Fibroblast of lung (primary cell): Measurements from ENCODE around the gene HTR7. TPM values are rescaled to one million over a fixed set of nuclear protein-coding genes. Genes with fewer than 3 reads are reported as not detected.

Source experiments
- DNase-seq, 2 donors: peaks; one replicate each; pipeline versions ENCODE4 v3.0.0 to v3.0.0-alpha.2; 2010; ENCODE audit warnings: low read depth in 2 of 2
- H2AFZ ChIP-seq: 2 replicates; pipeline ENCODE4 v1.5.1; 2012; ENCODE audit warnings: low read length, control low read depth, inconsistent platforms
- H3K27ac ChIP-seq: 2 replicates; pipeline ENCODE4 v1.5.1; 2011; ENCODE audit warnings: low read length, control low read depth; ENCODE audit not compliant: insufficient read depth
- H3K27me3 ChIP-seq: 2 replicates; pipeline ENCODE4 v1.5.1; 2011; ENCODE audit warnings: mild to moderate bottlenecking, low read length; ENCODE audit not compliant: control insufficient read depth, insufficient read depth
- H3K36me3 ChIP-seq: 2 replicates; pipeline ENCODE4 v1.5.1; 2011; ENCODE audit warnings: low read length; ENCODE audit not compliant: control insufficient read depth, insufficient read depth
- H3K4me1 ChIP-seq: 2 replicates; pipeline ENCODE4 v1.5.1; 2011; ENCODE audit warnings: low read length; ENCODE audit not compliant: control insufficient read depth, insufficient read depth; ENCODE audit errors: extremely low read depth
- H3K4me2 ChIP-seq: 2 replicates; pipeline ENCODE4 v1.5.1; 2011; ENCODE audit warnings: low read length, control low read depth; ENCODE audit not compliant: insufficient read depth; ENCODE audit errors: extremely low read depth
- H3K4me3 ChIP-seq, 4 experiments: fragments of 200-600 bp in 1 of 4; sonication (generic) in 1 of 4; replicated peaks in 1 of 4; 2 replicates each; pipeline ENCODE4 v1.5.1; 2011 to 2016; ENCODE audit warnings: low read length in 4 of 4, low read depth in 3 of 4, mild to moderate bottlenecking in 3 of 4, control low read depth in 2 of 4, inconsistent platforms in 1 of 4, mixed read lengths in 1 of 4; ENCODE audit not compliant: insufficient read depth in 1 of 4; ENCODE audit errors: control extremely low read depth in 1 of 4
- H3K79me2 ChIP-seq: 2 replicates; pipeline ENCODE4 v1.5.1; 2012; ENCODE audit warnings: mild to moderate bottlenecking, low read length, inconsistent platforms; ENCODE audit not compliant: control insufficient read depth, insufficient read depth
- H3K9ac ChIP-seq: 2 replicates; pipeline ENCODE4 v1.5.1; 2011; ENCODE audit warnings: mild to moderate bottlenecking, low read length, control low read depth; ENCODE audit not compliant: insufficient read depth
- H3K9me3 ChIP-seq: 2 replicates; pipeline ENCODE4 v1.5.1; 2012; ENCODE audit warnings: low read depth, low read length; ENCODE audit not compliant: control insufficient read depth, insufficient read depth
- H4K20me1 ChIP-seq: 2 replicates; pipeline ENCODE4 v1.5.1; 2011; ENCODE audit warnings: low read length; ENCODE audit not compliant: control insufficient read depth, insufficient read depth; ENCODE audit errors: extremely low read depth
- CTCF ChIP-seq, 2 donors: IDR thresholded peaks in 1 of 2; conservative IDR thresholded peaks in 1 of 2; 1 replicate in 1 of 2; 2 replicates in 1 of 2; pipeline ENCODE4 v1.5.1; 2011 to 2012; ENCODE audit warnings: low read length in 2 of 2, control low read depth in 1 of 2, inconsistent platforms in 1 of 2, low read depth in 1 of 2, mild to moderate bottlenecking in 1 of 2
- EZH2 ChIP-seq: IDR thresholded peaks from 2 replicates; pipeline ENCODE4 v1.5.1; 2012; ENCODE audit warnings: low read length, control low read depth, mild to moderate bottlenecking; ENCODE audit errors: missing control alignments
- polyA plus RNA-seq, 2 donors: library from polyadenylated mRNA; depleted of rRNA in 1 of 2; stranded (reverse) in 1 of 2; unstranded in 1 of 2; fragments of >200 nt; gene quantifications; 2 replicates each; pipeline ENCODE4 v1.2.1, GENCODE V29; 2011 to 2012; ENCODE audit warnings: missing spikeins in 1 of 2
- total RNA-seq: library from RNA; depleted of rRNA; stranded (reverse); fragments of >200 nt; gene quantifications from 2 replicates; pipeline ENCODE4 v1.2.1, GENCODE V29; 2014

The HTR7 gene
- total and polyA plus RNA-seq, 2 donors (not counting 1 experiment from before 2014, with no cell fraction given): 0.83 to 1.3 TPM

GRCh38 chr10:90893190-90893589, 35.4 kb upstream of the HTR7 start:
- Histone ChIP-seq H3K9ac (no peak overlapping the region), H2AFZ (no peak overlapping the region), H3K27me3 (no peaks in the 10 kb centered on the region), H3K79me2 (no peaks in the 10 kb centered on the region), H3K4me2 (no peak overlapping the region), H3K9me3 (no peaks in the 10 kb centered on the region), H3K4me3 (no peak overlapping the region), H4K20me1 (no peaks in the 10 kb centered on the region), H3K27ac (no peak overlapping the region), H3K4me1 (peaks cover 4% of the 10 kb centered on the region), H3K36me3 (peaks cover 2% of the 10 kb centered on the region)
- DNase-seq: no peak
- TF ChIP-seq EZH2 (no peak), CTCF (conservative IDR thresholded peaks at IDR 0.05 in 1 of 2, IDR thresholded peaks at IDR 0.05 in 1 of 2; ENCODE audit: low read depth in 1 of 2, low read length in 2 of 2) (no peak)

GRCh38 chr10:90890347-90890746, 32.5 kb upstream of the HTR7 start:
- no peak overlapping the region for H2AFZ ChIP-seq
- H3K4me1 ChIP-seq: peaks cover 4% of the 10 kb centered on the region
- no peaks in the 10 kb centered on the region for H4K20me1 ChIP-seq
- no peak overlapping the region for H3K9ac ChIP-seq
- no peaks in the 10 kb centered on the region for H3K79me2 ChIP-seq
- H3K27ac ChIP-seq: no peak overlapping the region
- H3K27me3 ChIP-seq: no peaks in the 10 kb centered on the region
- H3K9me3 ChIP-seq: no peaks in the 10 kb centered on the region
- H3K36me3 ChIP-seq: peaks cover 7% of the 10 kb centered on the region
- TF ChIP-seq CTCF (conservative IDR thresholded peaks at IDR 0.05 in 1 of 2, IDR thresholded peaks at IDR 0.05 in 1 of 2; ENCODE audit: low read depth in 1 of 2, low read length in 2 of 2) (no peak), EZH2 (no peak)
- H3K4me3 ChIP-seq: no peak overlapping the region
- DNase-seq: peak in 1 of 2 donors; percentile 36
- no peak overlapping the region for H3K4me2 ChIP-seq

- TF ChIP-seq EZH2 (no peak), CTCF (conservative IDR thresholded peaks at IDR 0.05 in 1 of 2, IDR thresholded peaks at IDR 0.05 in 1 of 2; ENCODE audit: low read depth in 1 of 2, low read length in 2 of 2) (no peak)
- H3K27ac ChIP-seq: no peak overlapping the region
- DNase-seq: no peak
- H3K4me3 ChIP-seq: no peak overlapping the region
- peak overlapping the region; percentile 7 for H3K4me2 ChIP-seq
- no peak overlapping the region for H2AFZ ChIP-seq
- no peak overlapping the region for H3K9ac ChIP-seq
- H4K20me1 ChIP-seq: no peaks in the 10 kb centered on the region
- H3K9me3 ChIP-seq: no peaks in the 10 kb centered on the region
- H3K79me2 ChIP-seq: no peaks in the 10 kb centered on the region
- H3K36me3 ChIP-seq: peaks cover 7% of the 10 kb centered on the region
- H3K4me1 ChIP-seq: peaks cover 5% of the 10 kb centered on the region
- no peaks in the 10 kb centered on the region for H3K27me3 ChIP-seq
These were observed 31.8 kb upstream of the HTR7 start for GRCh38 chr10:90889636-90890035.
